K562 (cell line): Measurements from ENCODE around the gene SEMA4G. TPM values are rescaled to one million over a fixed set of nuclear protein-coding genes. Genes with fewer than 3 reads are reported as not detected.
A peak's percentile ranks its signal among the peaks of the same experiment; 100 is the strongest.

Experiments
- BRD4 ChIP-seq: fragments of 200-600 bp; sonication (generic); IDR thresholded peaks from 2 replicates; pipeline ENCODE4 v1.6.1; 2017; ENCODE audit warnings: inconsistent platforms
- C11orf30 ChIP-seq: fragments of 450-650 bp; IDR thresholded peaks from 2 replicates; pipeline ENCODE4 v1.6.1; 2016; ENCODE audit warnings: low read depth, mild to moderate bottlenecking
- CBFB ChIP-seq: sonication (generic); formaldehyde crosslinking; IDR thresholded peaks from 2 replicates; pipeline ENCODE4 v1.4.0; 2020; ENCODE audit warnings: mild to moderate bottlenecking, missing genetic modification reagents
- CXXC5 ChIP-seq: fragments of 250-450 bp; sonication (Bioruptor Pico); IDR thresholded peaks from 2 replicates; pipeline ENCODE4 v1.8.0; 2022; ENCODE audit warnings: inconsistent platforms, mild to moderate bottlenecking, moderate library complexity
- GABPA ChIP-seq: fragments of 200-800 bp; sonication (Bioruptor generic); conservative IDR thresholded peaks from 2 replicates; pipeline ENCODE4 v1.6.1; 2016; ENCODE audit warnings: low read depth, missing genetic modification characterization, missing compliant biosample characterization
- HMG20B ChIP-seq: fragments of 250-450 bp; sonication (Bioruptor Pico); IDR thresholded peaks from 2 replicates; pipeline ENCODE4 v1.5.0; 2021; ENCODE audit warnings: mild to moderate bottlenecking
- L3MBTL2 ChIP-seq: fragments of 450-650 bp; IDR thresholded peaks from 2 replicates; pipeline ENCODE4 v1.6.1; 2016; ENCODE audit warnings: mild to moderate bottlenecking, moderate library complexity
- NR2C2 ChIP-seq, 2 experiments: fragments of 200-800 bp in 1 of 2; sonication (Bioruptor generic) in 1 of 2; sonication (generic) in 1 of 2; formaldehyde crosslinking in 1 of 2; IDR thresholded peaks; 2 replicates each; pipeline versions ENCODE4 v1.6.1 to v1.8.0; 2016 to 2022; ENCODE audit warnings: mild to moderate bottlenecking in 1 of 2, missing compliant biosample characterization in 1 of 2, missing genetic modification characterization in 1 of 2, missing genetic modification reagents in 1 of 2
- PHF20 ChIP-seq: fragments of 450-650 bp; IDR thresholded peaks from 2 replicates; pipeline ENCODE4 v1.6.1; 2018; ENCODE audit not compliant: partially characterized antibody
- POLR2A ChIP-seq: fragments of 450-650 bp; conservative IDR thresholded peaks from 2 replicates; pipeline ENCODE4 v1.6.1; 2016
- RB1 ChIP-seq: fragments of 450-650 bp; IDR thresholded peaks from 2 replicates; pipeline ENCODE4 v1.6.1; 2017; ENCODE audit warnings: low read depth, mild to moderate bottlenecking
- SAP30 ChIP-seq: fragments of 200-600 bp; sonication (generic); IDR thresholded peaks from 2 replicates; pipeline ENCODE4 v1.6.1; 2012; ENCODE audit warnings: borderline replicate concordance, low read depth, mild to moderate bottlenecking, moderate library complexity, low read length, control low read depth, inconsistent platforms; ENCODE audit not compliant: insufficient read depth, poor library complexity, severe bottlenecking
- TARDBP ChIP-seq: fragments of 450-650 bp; IDR thresholded peaks from 2 replicates; pipeline ENCODE4 v1.6.1; 2016
- TGIF2 ChIP-seq: sonication (generic); formaldehyde crosslinking; IDR thresholded peaks from 2 replicates; pipeline ENCODE4 v1.8.1; 2022; ENCODE audit warnings: mild to moderate bottlenecking, missing genetic modification reagents, moderate library complexity
- ZNF384 ChIP-seq: IDR thresholded peaks from 2 replicates; pipeline ENCODE4 v1.6.1; 2012; ENCODE audit warnings: low read depth, low read length, improper control_type of control experiment
- polyA plus RNA-seq, 8 experiments: library from polyadenylated mRNA; depleted of rRNA in 4 of 8; stranded (reverse) in 5 of 8; unstranded in 3 of 8; fragments of >200 nt; fragmentation: Nextera tagmentation in 2 of 8; fragmentation: Illumina TruSeq in 1 of 8; extraction: Ambion mirVana in 2 of 8; extraction: Trizol in 1 of 8; gene quantifications; 2 replicates each; pipeline versions ENCODE4 v1.2.1 to v1.2.3, GENCODE V29; 2011 to 2014; ENCODE audit warnings: inconsistent platforms in 1 of 8, missing spikeins in 1 of 8
- total RNA-seq, 7 experiments: library from RNA; depleted of rRNA in 6 of 7; stranded (reverse); fragments of >200 nt in 6 of 7; fragmentation: Illumina TruSeq in 2 of 7; extraction: Trizol in 2 of 7; gene quantifications; 2 replicates each; pipeline versions ENCODE4 v1.2.1 to v1.2.3, GENCODE V29; 2011 to 2021; ENCODE audit warnings: low replicate concordance in 1 of 7
- TF ChIP-seq, protein P1 (sequence below): sonication (generic); formaldehyde crosslinking; IDR thresholded peaks from 2 replicates; pipeline ENCODE4 v1.8.0; 2023; ENCODE audit warnings: missing genetic modification reagents, mild to moderate bottlenecking, borderline replicate concordance
- TF ChIP-seq, protein P2 (sequence below): fragments of 250-450 bp; sonication (Bioruptor Pico); IDR thresholded peaks from 2 replicates; pipeline ENCODE4 v1.8.0; 2021; ENCODE audit warnings: borderline replicate concordance, mild to moderate bottlenecking, moderate library complexity; ENCODE audit not compliant: poor library complexity, severe bottlenecking
- TF ChIP-seq, protein P3 (sequence below): fragments of 450-650 bp; IDR thresholded peaks from 2 replicates; pipeline ENCODE4 v1.6.1; 2016; ENCODE audit warnings: borderline replicate concordance

The SEMA4G gene
- total and polyA plus RNA-seq, 9 of the 15 experiments (the other 6 are each of a cell fraction or from before 2014, with no cell fraction given) = 0.40 to 7.8 (median 1.8) TPM

DNA sequence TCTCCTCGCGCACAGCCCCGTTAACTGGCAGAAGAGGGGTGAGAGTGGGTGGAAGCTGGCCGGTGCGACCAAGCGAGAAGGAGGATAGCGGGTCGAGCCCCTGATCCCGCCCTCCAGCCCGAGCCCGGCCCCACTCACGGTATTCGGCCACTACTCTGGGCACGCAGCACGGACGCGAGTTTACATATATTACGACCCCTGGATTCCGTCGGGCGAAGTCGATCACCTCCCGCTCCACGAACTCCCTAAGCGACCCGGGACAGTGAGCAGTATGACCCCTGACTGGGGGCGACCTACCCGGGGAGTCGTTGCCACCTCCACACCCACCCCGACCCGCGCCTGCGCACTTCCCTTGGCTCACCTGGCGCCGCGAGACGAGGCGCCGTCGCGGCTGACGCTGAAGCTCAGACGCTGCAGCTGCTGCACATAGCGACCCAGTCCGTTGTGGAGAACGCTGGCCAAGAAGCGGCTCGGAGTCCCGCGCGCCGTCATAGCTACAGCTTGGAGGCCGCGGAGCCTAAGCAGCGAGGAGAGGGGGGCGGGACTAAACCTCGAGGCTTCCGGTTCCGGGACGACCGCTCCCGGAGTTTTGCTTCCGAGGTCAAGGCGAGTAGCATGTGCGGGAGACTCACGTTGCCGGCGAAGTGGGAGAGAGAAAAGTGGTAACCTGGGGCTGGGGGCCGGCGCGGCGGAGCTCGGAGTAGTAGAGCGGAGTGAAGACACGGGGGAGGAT is 17.8 kb downstream of the SEMA4G start, which contains the start of the genes MRPL43 and TWNK (continued):
- TF ChIP-seq, protein P1, sequence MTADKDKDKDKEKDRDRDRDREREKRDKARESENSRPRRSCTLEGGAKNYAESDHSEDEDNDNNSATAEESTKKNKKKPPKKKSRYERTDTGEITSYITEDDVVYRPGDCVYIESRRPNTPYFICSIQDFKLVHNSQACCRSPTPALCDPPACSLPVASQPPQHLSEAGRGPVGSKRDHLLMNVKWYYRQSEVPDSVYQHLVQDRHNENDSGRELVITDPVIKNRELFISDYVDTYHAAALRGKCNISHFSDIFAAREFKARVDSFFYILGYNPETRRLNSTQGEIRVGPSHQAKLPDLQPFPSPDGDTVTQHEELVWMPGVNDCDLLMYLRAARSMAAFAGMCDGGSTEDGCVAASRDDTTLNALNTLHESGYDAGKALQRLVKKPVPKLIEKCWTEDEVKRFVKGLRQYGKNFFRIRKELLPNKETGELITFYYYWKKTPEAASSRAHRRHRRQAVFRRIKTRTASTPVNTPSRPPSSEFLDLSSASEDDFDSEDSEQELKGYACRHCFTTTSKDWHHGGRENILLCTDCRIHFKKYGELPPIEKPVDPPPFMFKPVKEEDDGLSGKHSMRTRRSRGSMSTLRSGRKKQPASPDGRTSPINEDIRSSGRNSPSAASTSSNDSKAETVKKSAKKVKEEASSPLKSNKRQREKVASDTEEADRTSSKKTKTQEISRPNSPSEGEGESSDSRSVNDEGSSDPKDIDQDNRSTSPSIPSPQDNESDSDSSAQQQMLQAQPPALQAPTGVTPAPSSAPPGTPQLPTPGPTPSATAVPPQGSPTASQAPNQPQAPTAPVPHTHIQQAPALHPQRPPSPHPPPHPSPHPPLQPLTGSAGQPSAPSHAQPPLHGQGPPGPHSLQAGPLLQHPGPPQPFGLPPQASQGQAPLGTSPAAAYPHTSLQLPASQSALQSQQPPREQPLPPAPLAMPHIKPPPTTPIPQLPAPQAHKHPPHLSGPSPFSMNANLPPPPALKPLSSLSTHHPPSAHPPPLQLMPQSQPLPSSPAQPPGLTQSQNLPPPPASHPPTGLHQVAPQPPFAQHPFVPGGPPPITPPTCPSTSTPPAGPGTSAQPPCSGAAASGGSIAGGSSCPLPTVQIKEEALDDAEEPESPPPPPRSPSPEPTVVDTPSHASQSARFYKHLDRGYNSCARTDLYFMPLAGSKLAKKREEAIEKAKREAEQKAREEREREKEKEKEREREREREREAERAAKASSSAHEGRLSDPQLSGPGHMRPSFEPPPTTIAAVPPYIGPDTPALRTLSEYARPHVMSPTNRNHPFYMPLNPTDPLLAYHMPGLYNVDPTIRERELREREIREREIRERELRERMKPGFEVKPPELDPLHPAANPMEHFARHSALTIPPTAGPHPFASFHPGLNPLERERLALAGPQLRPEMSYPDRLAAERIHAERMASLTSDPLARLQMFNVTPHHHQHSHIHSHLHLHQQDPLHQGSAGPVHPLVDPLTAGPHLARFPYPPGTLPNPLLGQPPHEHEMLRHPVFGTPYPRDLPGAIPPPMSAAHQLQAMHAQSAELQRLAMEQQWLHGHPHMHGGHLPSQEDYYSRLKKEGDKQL (CRISPR knock-in tag) = no peak
- peak; percentile 97 for TF ChIP-seq SAP30
- peak; percentile 99 for TF ChIP-seq NR2C2 (CRISPR knock-in tag; IDR thresholded peaks at IDR 0.05)
- peak; percentile 100 for TF ChIP-seq NR2C2 (tag; IDR thresholded peaks at IDR 0.05)
- no peak for TF ChIP-seq ZNF384
- no peak for TF ChIP-seq HMG20B (CRISPR knock-in tag)
- TF ChIP-seq, protein P2, sequence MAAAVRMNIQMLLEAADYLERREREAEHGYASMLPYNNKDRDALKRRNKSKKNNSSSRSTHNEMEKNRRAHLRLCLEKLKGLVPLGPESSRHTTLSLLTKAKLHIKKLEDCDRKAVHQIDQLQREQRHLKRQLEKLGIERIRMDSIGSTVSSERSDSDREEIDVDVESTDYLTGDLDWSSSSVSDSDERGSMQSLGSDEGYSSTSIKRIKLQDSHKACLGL (CRISPR knock-in tag) = peak; percentile 83
- no peak for TF ChIP-seq TGIF2 (CRISPR knock-in tag)
- TF ChIP-seq L3MBTL2 = peak; percentile 89
- peak; percentile 86 for TF ChIP-seq C11orf30
- TF ChIP-seq TARDBP = no peak
- 0 out of 2 replicates have a peak, but pooled peaks have one; percentile 0 for TF ChIP-seq CBFB (CRISPR knock-in tag)
- TF ChIP-seq POLR2A = peak; percentile 81
- peak; percentile 91 for TF ChIP-seq PHF20
- TF ChIP-seq CXXC5 (CRISPR knock-in tag) = peak; percentile 57
- peak; percentile 48; the same call in 1 of the 2 replicates for TF ChIP-seq RB1
- TF ChIP-seq BRD4 = peak; percentile 70; the same call in 1 of the 2 replicates
- TF ChIP-seq, protein P3, sequence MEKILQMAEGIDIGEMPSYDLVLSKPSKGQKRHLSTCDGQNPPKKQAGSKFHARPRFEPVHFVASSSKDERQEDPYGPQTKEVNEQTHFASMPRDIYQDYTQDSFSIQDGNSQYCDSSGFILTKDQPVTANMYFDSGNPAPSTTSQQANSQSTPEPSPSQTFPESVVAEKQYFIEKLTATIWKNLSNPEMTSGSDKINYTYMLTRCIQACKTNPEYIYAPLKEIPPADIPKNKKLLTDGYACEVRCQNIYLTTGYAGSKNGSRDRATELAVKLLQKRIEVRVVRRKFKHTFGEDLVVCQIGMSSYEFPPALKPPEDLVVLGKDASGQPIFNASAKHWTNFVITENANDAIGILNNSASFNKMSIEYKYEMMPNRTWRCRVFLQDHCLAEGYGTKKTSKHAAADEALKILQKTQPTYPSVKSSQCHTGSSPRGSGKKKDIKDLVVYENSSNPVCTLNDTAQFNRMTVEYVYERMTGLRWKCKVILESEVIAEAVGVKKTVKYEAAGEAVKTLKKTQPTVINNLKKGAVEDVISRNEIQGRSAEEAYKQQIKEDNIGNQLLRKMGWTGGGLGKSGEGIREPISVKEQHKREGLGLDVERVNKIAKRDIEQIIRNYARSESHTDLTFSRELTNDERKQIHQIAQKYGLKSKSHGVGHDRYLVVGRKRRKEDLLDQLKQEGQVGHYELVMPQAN = peak; percentile 99
- TF ChIP-seq GABPA (tag) = peak; percentile 99
